ENCODE data around the gene GRID1.

GRCh38 chr10:85638797-85639196 is 727.8 kb downstream of the GRID1 start:
- TF ChIP-seq CTCF (IDR thresholded peaks at IDR 0.05) (no peak), POLR2A (IDR thresholded peaks at IDR 0.05) (no peak)

Measured in Peyer's patch (tissue), 4 donors.